SK-N-SH treated with all-trans-retinoic acid at 6 μM for 48 hours (cell line): Measurements from ENCODE around the gene MAP7D1.
A peak's percentile ranks its signal among the peaks of the same experiment; 100 is the strongest.

Source experiments
- ATAC-seq: fragments of 200-7000 bp; cut with Tn5 transposase; 3 replicates; pipeline ENCODE4 v1.9.1; 2020; ENCODE audit warnings: mild to moderate bottlenecking, moderate library complexity
- ARNTL ChIP-seq: fragments of 450-650 bp; formaldehyde crosslinking; IDR thresholded peaks from 2 replicates; pipeline ENCODE4 v1.5.0; 2020; ENCODE audit warnings: low read depth, mild to moderate bottlenecking, moderate library complexity, borderline replicate concordance
- BACH2 ChIP-seq: fragments of 250-450 bp; sonication (Bioruptor Pico); IDR thresholded peaks from 2 replicates; pipeline ENCODE4 v1.9.0; 2021; ENCODE audit warnings: mild to moderate bottlenecking, borderline replicate concordance
- CSDC2 ChIP-seq: fragments of 250-450 bp; sonication (Bioruptor Pico); IDR thresholded peaks from 2 replicates; pipeline ENCODE4 v1.5.0; 2020; ENCODE audit warnings: mild to moderate bottlenecking, moderate library complexity
- ISL1 ChIP-seq: fragments of 250-450 bp; sonication (Bioruptor Pico); IDR thresholded peaks from 2 replicates; pipeline ENCODE4 v2.1.2; 2022; ENCODE audit warnings: mild to moderate bottlenecking, moderate library complexity
- RARB ChIP-seq: fragments of 250-450 bp; sonication (Bioruptor Pico); IDR thresholded peaks from 2 replicates; pipeline ENCODE4 v1.8.0; 2021; ENCODE audit warnings: mild to moderate bottlenecking, moderate library complexity
- SNAI2 ChIP-seq: fragments of 250-450 bp; sonication (Bioruptor Pico); IDR thresholded peaks from 2 replicates; pipeline ENCODE4 v1.5.0; 2020; ENCODE audit warnings: mild to moderate bottlenecking, moderate library complexity
- TOX ChIP-seq: fragments of 250-450 bp; sonication (Bioruptor Pico); IDR thresholded peaks from 2 replicates; pipeline ENCODE4 v1.8.0; 2021; ENCODE audit warnings: mild to moderate bottlenecking, moderate library complexity, borderline replicate concordance
- ZC3H10 ChIP-seq: fragments of 250-450 bp; sonication (Bioruptor Pico); IDR thresholded peaks from 2 replicates; pipeline ENCODE4 v1.5.1; 2021; ENCODE audit warnings: mild to moderate bottlenecking, moderate library complexity
- ZFP3 ChIP-seq: fragments of 250-450 bp; sonication (Bioruptor Pico); IDR thresholded peaks from 2 replicates; pipeline ENCODE4 v1.5.0; 2020; ENCODE audit warnings: mild to moderate bottlenecking, moderate library complexity
- ZFP30 ChIP-seq: fragments of 450-650 bp; formaldehyde crosslinking; IDR thresholded peaks from 2 replicates; pipeline ENCODE4 v1.5.0; 2022; ENCODE audit warnings: mild to moderate bottlenecking, moderate library complexity
- ZNF565 ChIP-seq: fragments of 450-650 bp; formaldehyde crosslinking; conservative IDR thresholded peaks from 2 replicates; pipeline ENCODE4 v1.5.0; 2020; ENCODE audit warnings: low read depth, mild to moderate bottlenecking, moderate library complexity
- ZNF70 ChIP-seq: fragments of 450-650 bp; formaldehyde crosslinking; IDR thresholded peaks from 2 replicates; pipeline ENCODE4 v1.5.0; 2020; ENCODE audit warnings: mild to moderate bottlenecking, moderate library complexity
- ZNF8 ChIP-seq: fragments of 450-650 bp; formaldehyde crosslinking; IDR thresholded peaks from 2 replicates; pipeline ENCODE4 v1.5.0; 2020; ENCODE audit warnings: mild to moderate bottlenecking, moderate library complexity
- TF ChIP-seq, protein P1 (sequence below): fragments of 250-450 bp; sonication (Bioruptor Pico); IDR thresholded peaks from 2 replicates; pipeline ENCODE4 v1.8.0; 2021; ENCODE audit warnings: low read depth, mild to moderate bottlenecking, moderate library complexity, borderline replicate concordance
- TF ChIP-seq, protein P2 (sequence below): fragments of 250-450 bp; sonication (Bioruptor Pico); IDR thresholded peaks from 2 replicates; pipeline ENCODE4 v1.5.0; 2020; ENCODE audit warnings: mild to moderate bottlenecking, moderate library complexity
- TF ChIP-seq, protein P3 (sequence below): fragments of 250-450 bp; sonication (Bioruptor Pico); IDR thresholded peaks from 2 replicates; pipeline ENCODE4 v1.5.1; 2020; ENCODE audit warnings: low read depth, mild to moderate bottlenecking, moderate library complexity
- TF ChIP-seq, protein P4 (sequence below): fragments of 250-450 bp; sonication (Bioruptor Pico); IDR thresholded peaks from 2 replicates; pipeline ENCODE4 v1.8.0; 2020; ENCODE audit warnings: mild to moderate bottlenecking, moderate library complexity, borderline replicate concordance

The MAP7D1 gene

DNA sequence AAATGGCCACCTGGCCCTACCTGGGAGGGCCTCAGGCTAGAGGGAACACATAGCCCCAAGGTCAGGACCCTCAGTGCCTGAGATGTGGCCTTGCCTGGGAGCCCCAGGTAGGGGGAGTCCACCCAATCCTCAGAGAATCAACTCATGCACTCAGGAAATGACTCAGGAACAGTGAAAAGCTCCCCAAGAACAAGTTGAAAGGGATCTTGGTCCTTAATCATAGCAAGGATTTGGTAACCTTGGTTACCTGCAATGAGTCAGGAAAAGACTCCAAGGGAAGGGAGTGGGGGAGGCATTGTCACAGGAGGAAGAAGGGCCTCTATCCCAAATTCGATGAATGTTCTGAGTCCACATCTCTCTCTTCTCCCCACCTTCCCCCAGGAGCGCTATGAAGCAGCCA lies 17.0 kb downstream of the MAP7D1 start (continued):
- TF ChIP-seq RARB (no peak), BACH2 (CRISPR knock-in tag) (no peak), ZFP30 (CRISPR knock-in tag) (no peak), ZNF8 (CRISPR knock-in tag) (no peak), ZNF70 (CRISPR knock-in tag) (no peak)

DNA sequence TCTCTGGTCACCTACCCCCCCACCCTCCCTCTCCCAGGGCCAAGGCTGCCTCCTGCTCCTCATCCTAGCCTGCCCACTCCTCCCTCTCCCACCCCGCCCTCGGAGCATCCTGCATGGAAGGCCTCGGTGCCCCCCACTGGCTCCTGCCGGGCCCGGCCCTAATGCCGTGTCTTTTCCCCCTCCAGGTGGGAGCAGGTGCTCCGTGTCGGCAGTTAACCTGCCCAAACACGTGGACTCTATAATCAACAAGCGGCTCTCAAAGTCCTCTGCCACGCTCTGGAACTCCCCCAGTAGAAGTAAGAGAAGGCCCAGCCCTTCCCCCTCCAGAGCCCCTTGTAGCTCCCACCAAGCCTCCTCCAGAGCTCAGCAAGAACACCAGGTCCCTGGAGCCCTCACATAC lies 18.8 kb downstream of the MAP7D1 start:
- ATAC-seq = no peak
- no peak for TF ChIP-seq BACH2 (CRISPR knock-in tag)
- TF ChIP-seq ZC3H10 (CRISPR knock-in tag) = no peak
- no peak for TF ChIP-seq SNAI2 (CRISPR knock-in tag)
- TF ChIP-seq TOX = no peak
- TF ChIP-seq ISL1 (CRISPR knock-in tag) = no peak
- TF ChIP-seq, protein P1, sequence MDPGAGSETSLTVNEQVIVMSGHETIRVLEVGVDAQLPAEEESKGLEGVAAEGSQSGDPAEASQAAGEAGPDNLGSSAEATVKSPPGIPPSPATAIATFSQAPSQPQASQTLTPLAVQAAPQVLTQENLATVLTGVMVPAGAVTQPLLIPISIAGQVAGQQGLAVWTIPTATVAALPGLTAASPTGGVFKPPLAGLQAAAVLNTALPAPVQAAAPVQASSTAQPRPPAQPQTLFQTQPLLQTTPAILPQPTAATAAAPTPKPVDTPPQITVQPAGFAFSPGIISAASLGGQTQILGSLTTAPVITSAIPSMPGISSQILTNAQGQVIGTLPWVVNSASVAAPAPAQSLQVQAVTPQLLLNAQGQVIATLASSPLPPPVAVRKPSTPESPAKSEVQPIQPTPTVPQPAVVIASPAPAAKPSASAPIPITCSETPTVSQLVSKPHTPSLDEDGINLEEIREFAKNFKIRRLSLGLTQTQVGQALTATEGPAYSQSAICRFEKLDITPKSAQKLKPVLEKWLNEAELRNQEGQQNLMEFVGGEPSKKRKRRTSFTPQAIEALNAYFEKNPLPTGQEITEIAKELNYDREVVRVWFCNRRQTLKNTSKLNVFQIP (CRISPR knock-in tag) = no peak
- no peak for TF ChIP-seq ZNF8 (CRISPR knock-in tag)
- no peak for TF ChIP-seq RARB
- no peak for TF ChIP-seq ZFP30 (CRISPR knock-in tag)
- no peak for TF ChIP-seq ZNF565 (CRISPR knock-in tag)
- TF ChIP-seq CSDC2 (CRISPR knock-in tag) = no peak
- TF ChIP-seq, protein P2, sequence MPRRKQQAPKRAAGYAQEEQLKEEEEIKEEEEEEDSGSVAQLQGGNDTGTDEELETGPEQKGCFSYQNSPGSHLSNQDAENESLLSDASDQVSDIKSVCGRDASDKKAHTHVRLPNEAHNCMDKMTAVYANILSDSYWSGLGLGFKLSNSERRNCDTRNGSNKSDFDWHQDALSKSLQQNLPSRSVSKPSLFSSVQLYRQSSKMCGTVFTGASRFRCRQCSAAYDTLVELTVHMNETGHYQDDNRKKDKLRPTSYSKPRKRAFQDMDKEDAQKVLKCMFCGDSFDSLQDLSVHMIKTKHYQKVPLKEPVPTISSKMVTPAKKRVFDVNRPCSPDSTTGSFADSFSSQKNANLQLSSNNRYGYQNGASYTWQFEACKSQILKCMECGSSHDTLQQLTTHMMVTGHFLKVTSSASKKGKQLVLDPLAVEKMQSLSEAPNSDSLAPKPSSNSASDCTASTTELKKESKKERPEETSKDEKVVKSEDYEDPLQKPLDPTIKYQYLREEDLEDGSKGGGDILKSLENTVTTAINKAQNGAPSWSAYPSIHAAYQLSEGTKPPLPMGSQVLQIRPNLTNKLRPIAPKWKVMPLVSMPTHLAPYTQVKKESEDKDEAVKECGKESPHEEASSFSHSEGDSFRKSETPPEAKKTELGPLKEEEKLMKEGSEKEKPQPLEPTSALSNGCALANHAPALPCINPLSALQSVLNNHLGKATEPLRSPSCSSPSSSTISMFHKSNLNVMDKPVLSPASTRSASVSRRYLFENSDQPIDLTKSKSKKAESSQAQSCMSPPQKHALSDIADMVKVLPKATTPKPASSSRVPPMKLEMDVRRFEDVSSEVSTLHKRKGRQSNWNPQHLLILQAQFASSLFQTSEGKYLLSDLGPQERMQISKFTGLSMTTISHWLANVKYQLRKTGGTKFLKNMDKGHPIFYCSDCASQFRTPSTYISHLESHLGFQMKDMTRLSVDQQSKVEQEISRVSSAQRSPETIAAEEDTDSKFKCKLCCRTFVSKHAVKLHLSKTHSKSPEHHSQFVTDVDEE = no peak
- TF ChIP-seq, protein P3, sequence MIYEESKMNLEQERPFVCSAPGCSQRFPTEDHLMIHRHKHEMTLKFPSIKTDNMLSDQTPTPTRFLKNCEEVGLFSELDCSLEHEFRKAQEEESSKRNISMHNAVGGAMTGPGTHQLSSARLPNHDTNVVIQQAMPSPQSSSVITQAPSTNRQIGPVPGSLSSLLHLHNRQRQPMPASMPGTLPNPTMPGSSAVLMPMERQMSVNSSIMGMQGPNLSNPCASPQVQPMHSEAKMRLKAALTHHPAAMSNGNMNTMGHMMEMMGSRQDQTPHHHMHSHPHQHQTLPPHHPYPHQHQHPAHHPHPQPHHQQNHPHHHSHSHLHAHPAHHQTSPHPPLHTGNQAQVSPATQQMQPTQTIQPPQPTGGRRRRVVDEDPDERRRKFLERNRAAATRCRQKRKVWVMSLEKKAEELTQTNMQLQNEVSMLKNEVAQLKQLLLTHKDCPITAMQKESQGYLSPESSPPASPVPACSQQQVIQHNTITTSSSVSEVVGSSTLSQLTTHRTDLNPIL = no peak

DNA sequence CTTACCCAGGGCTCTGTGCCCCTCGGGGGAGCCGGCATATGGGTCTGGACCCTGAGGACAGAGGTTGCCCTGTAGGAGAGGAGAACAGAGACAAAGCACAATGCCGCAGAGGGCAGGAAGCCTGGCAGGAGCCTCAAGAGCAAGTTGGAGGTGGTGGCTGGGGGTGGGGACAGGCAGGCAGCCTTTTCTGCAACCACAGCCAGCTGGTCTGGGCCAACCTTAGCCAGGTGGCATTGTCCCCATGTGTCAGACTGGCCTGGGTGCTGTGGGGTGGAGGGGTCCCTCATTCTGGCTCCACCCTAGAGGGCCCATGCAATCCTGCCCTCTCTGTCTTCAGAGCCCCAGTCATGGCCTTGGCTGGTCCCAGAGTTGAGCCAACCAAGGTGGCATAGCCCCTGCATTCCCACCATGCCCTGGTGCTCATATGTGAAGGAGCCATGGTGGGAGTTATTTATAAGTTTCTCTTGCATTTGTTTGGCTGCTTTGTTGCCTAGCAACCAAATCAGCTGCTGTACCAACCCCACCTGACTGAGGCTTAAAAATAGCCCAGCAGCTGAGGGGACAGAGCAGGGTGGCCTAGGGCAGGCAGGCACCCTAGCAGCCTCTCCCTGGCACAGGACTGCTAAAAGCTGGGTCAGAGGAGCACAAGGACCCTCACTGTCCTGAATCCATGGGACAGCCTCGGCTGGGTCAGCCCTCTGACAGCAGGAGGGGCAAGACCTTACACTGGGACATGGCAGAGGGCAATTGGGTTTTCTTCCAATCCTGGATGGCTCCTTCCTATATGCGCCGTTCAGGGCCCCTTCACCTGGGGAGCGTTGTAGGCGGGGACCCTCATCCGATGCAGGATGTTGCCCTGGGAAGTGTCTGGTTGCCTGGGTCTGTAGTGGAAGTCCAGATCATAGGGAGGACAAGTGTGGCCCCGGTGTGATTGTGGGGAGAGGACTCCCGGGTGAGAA lies 19.5 kb downstream of the MAP7D1 start:
- ATAC-seq = peak; percentile 12; the same call in 1 of the 3 replicates

More for the DNA sequence above, 19.5 kb downstream of the MAP7D1 start:
- no peak for TF ChIP-seq ZNF565 (CRISPR knock-in tag)
- TF ChIP-seq ARNTL = no peak
- TF ChIP-seq, protein P4, sequence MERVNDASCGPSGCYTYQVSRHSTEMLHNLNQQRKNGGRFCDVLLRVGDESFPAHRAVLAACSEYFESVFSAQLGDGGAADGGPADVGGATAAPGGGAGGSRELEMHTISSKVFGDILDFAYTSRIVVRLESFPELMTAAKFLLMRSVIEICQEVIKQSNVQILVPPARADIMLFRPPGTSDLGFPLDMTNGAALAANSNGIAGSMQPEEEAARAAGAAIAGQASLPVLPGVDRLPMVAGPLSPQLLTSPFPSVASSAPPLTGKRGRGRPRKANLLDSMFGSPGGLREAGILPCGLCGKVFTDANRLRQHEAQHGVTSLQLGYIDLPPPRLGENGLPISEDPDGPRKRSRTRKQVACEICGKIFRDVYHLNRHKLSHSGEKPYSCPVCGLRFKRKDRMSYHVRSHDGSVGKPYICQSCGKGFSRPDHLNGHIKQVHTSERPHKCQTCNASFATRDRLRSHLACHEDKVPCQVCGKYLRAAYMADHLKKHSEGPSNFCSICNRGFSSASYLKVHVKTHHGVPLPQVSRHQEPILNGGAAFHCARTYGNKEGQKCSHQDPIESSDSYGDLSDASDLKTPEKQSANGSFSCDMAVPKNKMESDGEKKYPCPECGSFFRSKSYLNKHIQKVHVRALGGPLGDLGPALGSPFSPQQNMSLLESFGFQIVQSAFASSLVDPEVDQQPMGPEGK (CRISPR knock-in tag) = no peak
- TF ChIP-seq ZFP3 = no peak
- TF ChIP-seq, protein P2 = no peak
- TF ChIP-seq, protein P1 (CRISPR knock-in tag) = no peak
